Caco-2 (cell line): ENCODE results near the gene DPY19L1. TPM values are rescaled to one million over a fixed set of nuclear protein-coding genes. Genes with fewer than 3 reads are reported as not detected.
A peak's percentile ranks its signal among the peaks of the same experiment; 100 is the strongest.
"Not testable (repeated sequence)": the region's sequence is repeated elsewhere in the genome, so short reads cannot be mapped to it uniquely, and the experiment has no call there.

Source experiments
- BruUV-seq: library from RNA; stranded (reverse); fragments of 400-500 nt; replicated peaks from 2 replicates; lab custom pipeline; 2021; lab: Mats Ljungman, UMichigan
- CTCF ChIA-PET: fragments of 300-600 bp; sonication (Branson Sonifier 250); formaldehyde crosslinking; loops from one replicate; lab custom pipeline; 2022; ENCODE audit warnings: antibody characterized with exemption; lab: Charles Lee
- POLR2A ChIA-PET: fragments of 300-600 bp; sonication (Branson Sonifier 250); formaldehyde crosslinking; loops from one replicate; lab custom pipeline; 2022; ENCODE audit warnings: antibody characterized with exemption; lab: Charles Lee
- DNase-seq, 2 experiments: peaks; one replicate each; pipeline versions ENCODE4 v3.0.0 to v3.0.0-alpha.2; 2020 to 2022
- H3K27me3 ChIP-seq: replicated peaks from 2 replicates; pipeline ENCODE4 v1.6.0; 2011; ENCODE audit warnings: low read length; ENCODE audit not compliant: control insufficient read depth, insufficient read depth
- H3K36me3 ChIP-seq: 2 replicates; pipeline ENCODE4 v1.5.1; 2011; ENCODE audit warnings: low read length; ENCODE audit not compliant: control insufficient read depth, insufficient read depth
- H3K4me1 ChIP-seq: fragments of 250-450 bp; sonication (Bioruptor Pico); 2 replicates; pipeline ENCODE4 v1.5.1; 2020; ENCODE audit warnings: mild to moderate bottlenecking
- H3K4me3 ChIP-seq: 2 replicates; pipeline ENCODE4 v1.5.1; 2011; ENCODE audit warnings: low read depth, mild to moderate bottlenecking, control low read depth, low read length
- H3K9me3 ChIP-seq: fragments of 250-450 bp; sonication (Bioruptor Pico); 2 replicates; pipeline ENCODE4 v1.5.1; 2020; ENCODE audit warnings: mild to moderate bottlenecking, moderate library complexity
- H3K27ac Mint-ChIP-seq: one replicate; pipeline ENCODE4 v1.8.0; 2022; ENCODE audit warnings: mixed read lengths; ENCODE audit not compliant: unreplicated experiment
- H3K27me3 Mint-ChIP-seq: one replicate; pipeline ENCODE4 v1.8.0; 2022; ENCODE audit warnings: mixed read lengths; ENCODE audit not compliant: insufficient read depth, unreplicated experiment
- H3K36me3 Mint-ChIP-seq: one replicate; pipeline ENCODE4 v1.8.0; 2022; ENCODE audit warnings: mild to moderate bottlenecking, mixed read lengths; ENCODE audit not compliant: insufficient read depth, unreplicated experiment
- H3K4me1 Mint-ChIP-seq: one replicate; pipeline ENCODE4 v1.8.0; 2022; ENCODE audit warnings: low read depth, mixed read lengths; ENCODE audit not compliant: unreplicated experiment
- H3K4me3 Mint-ChIP-seq: one replicate; pipeline ENCODE4 v1.8.0; 2022; ENCODE audit warnings: mild to moderate bottlenecking, moderate library complexity, mixed read lengths; ENCODE audit not compliant: unreplicated experiment
- H3K9me3 Mint-ChIP-seq: one replicate; pipeline ENCODE4 v1.8.0; 2022; ENCODE audit warnings: mixed read lengths; ENCODE audit not compliant: unreplicated experiment
- intact Hi-C: fragments of 100-400 bp; cut with micrococcal nuclease; formaldehyde crosslinking; loops from one replicate; pipeline ENCODE4 v1.10.0; 2022; ENCODE audit not compliant: unreplicated experiment
- total RNA-seq: library from RNA; stranded (reverse); gene quantifications from 2 replicates; pipeline ENCODE4 v1.2.3, GENCODE V29; 2022
- TF ChIP-seq, protein P1 (sequence below), 2 experiments: fragments of 200-600 bp in 1 of 2; IDR thresholded peaks; 1 replicate in 1 of 2; 2 replicates in 1 of 2; pipeline versions ENCODE4 v1.5.1 to v1.8.0; 2011 to 2022; ENCODE audit warnings: antibody characterized with exemption in 1 of 2, control low read depth in 1 of 2, inconsistent platforms in 1 of 2, low read depth in 1 of 2, low read length in 1 of 2, mild to moderate bottlenecking in 1 of 2, moderate library complexity in 1 of 2; ENCODE audit not compliant: insufficient read depth in 1 of 2, severe bottlenecking in 1 of 2, unreplicated experiment in 1 of 2

Gene DPY19L1
- total RNA-seq, 1 experiment from 2014 or later = 12.9 TPM

DNA sequence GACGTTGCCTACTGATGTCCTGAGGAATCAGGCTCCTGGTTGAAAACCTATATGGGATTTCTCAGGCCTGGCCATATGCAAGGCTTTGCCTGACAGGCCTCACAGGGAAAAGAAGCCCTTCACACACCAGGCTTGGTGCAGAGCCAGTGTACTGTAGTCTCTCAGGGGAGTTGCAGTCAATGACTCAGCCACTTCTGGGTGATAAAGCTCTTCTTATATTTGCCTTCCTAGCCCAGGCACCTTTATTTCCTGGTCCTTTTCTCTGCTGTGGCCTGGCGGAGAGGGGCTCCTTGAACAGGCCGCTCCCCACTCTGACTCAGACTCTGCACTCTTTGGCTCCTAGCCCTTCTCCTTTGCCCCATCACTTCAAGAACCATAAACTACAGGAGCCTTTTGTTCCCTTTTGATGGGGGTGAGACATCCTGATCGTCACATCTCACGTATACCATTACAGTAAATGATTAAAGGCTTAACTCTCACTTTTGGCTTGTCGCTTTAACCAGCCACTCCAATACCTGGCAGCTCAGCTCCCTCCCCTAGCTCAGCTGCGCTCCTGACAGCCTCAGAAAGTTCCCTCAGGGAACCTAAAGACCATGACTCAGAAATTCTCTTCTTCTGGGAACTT, 33.5 kb downstream of the DPY19L1 start:
- no peak overlapping the region for H3K4me3 Mint-ChIP-seq
- no TSS peak for BruUV-seq
- peak overlapping the region; percentile 50 for H3K27ac Mint-ChIP-seq
- TF ChIP-seq, protein P1, sequence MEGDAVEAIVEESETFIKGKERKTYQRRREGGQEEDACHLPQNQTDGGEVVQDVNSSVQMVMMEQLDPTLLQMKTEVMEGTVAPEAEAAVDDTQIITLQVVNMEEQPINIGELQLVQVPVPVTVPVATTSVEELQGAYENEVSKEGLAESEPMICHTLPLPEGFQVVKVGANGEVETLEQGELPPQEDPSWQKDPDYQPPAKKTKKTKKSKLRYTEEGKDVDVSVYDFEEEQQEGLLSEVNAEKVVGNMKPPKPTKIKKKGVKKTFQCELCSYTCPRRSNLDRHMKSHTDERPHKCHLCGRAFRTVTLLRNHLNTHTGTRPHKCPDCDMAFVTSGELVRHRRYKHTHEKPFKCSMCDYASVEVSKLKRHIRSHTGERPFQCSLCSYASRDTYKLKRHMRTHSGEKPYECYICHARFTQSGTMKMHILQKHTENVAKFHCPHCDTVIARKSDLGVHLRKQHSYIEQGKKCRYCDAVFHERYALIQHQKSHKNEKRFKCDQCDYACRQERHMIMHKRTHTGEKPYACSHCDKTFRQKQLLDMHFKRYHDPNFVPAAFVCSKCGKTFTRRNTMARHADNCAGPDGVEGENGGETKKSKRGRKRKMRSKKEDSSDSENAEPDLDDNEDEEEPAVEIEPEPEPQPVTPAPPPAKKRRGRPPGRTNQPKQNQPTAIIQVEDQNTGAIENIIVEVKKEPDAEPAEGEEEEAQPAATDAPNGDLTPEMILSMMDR (IDR thresholded peaks at IDR 0.05; ENCODE audit: insufficient read depth in 1 of 2, low read depth in 1 of 2, low read length in 1 of 2, severe bottlenecking in 1 of 2, unreplicated experiment in 1 of 2) = no peak
- ChIA-PET CTCF (interaction anchor here (0.7 kb wide), 1 partner anchor 238 kb away, joined by 3 read pairs; no protein-coding TSS in a partner anchor), POLR2A (no interaction called here)
- H3K27me3 ChIP-seq = no peaks in the 10 kb centered on the region
- H3K4me1 Mint-ChIP-seq = peaks cover 9% of the 10 kb centered on the region
- peak; percentile 23 to 61 for DNase-seq
- no peak overlapping the region for H3K4me3 ChIP-seq
- H3K36me3 Mint-ChIP-seq = no peaks in the 10 kb centered on the region
- H3K27me3 Mint-ChIP-seq = no peaks in the 10 kb centered on the region
- peaks cover 8% of the 10 kb centered on the region; the same call in 1 of the 2 replicates for H3K4me1 ChIP-seq
- H3K9me3 ChIP-seq = no peaks in the 10 kb centered on the region
- no peaks in the 10 kb centered on the region for H3K9me3 Mint-ChIP-seq
- no peaks in the 10 kb centered on the region for H3K36me3 ChIP-seq
- intact Hi-C loops = no loop called here

DNA sequence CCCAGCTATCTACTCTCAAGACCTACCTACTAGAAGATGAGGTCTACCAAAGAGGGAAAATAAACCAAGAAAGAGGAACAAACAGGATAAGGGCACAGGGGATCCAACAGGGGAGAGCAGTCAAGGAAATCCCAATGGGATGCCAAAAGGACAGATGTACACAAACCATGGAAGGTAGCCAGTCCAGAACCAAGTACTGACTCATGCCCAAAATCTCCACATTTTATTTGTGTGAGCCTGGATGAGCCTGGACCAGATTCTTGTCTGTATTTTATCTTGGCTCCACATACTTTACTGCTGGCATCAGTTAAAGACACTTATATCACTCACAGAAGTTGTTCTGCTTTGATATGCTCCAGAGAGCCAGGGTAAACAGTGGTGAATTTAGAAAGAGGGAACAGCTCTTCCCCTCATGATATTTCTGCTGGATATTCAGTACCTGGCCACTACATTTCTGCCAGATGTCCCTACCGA, 34.1 kb downstream of the DPY19L1 start:
- BruUV-seq, H3K27me3 Mint-ChIP-seq, H3K36me3 Mint-ChIP-seq, H3K4me3 Mint-ChIP-seq, H3K9me3 Mint-ChIP-seq, H3K36me3 ChIP-seq, H3K9me3 ChIP-seq, intact Hi-C loops, DNase-seq, H3K4me1 Mint-ChIP-seq, H3K4me1 ChIP-seq, H3K4me3 ChIP-seq, CTCF ChIA-PET, POLR2A ChIA-PET, H3K27me3 ChIP-seq: not testable (repeated sequence)
- peak overlapping the region; percentile 50 for H3K27ac Mint-ChIP-seq

DNA sequence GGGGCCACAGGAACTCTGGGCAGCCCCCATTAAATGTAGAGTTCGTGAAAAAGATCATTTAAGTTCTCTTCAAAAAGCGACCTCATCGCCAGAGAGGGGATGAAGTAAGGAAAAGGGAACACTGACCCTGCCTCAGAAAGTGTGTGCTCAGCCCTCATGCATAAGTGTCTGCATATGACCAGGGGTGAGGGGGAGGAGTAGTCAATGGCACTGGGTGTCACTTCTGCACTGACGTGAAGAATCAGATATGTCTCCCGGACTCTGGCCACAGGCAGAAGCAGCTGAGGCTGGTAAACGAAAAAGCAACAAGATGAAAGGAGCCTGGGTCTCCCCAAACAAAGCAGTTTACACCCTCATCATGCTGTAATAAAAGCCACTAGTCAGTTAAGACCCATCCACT, 39.0 kb downstream of the DPY19L1 start:
- POLR2A ChIA-PET, H3K27ac Mint-ChIP-seq, intact Hi-C loops: not testable (repeated sequence)

DNA sequence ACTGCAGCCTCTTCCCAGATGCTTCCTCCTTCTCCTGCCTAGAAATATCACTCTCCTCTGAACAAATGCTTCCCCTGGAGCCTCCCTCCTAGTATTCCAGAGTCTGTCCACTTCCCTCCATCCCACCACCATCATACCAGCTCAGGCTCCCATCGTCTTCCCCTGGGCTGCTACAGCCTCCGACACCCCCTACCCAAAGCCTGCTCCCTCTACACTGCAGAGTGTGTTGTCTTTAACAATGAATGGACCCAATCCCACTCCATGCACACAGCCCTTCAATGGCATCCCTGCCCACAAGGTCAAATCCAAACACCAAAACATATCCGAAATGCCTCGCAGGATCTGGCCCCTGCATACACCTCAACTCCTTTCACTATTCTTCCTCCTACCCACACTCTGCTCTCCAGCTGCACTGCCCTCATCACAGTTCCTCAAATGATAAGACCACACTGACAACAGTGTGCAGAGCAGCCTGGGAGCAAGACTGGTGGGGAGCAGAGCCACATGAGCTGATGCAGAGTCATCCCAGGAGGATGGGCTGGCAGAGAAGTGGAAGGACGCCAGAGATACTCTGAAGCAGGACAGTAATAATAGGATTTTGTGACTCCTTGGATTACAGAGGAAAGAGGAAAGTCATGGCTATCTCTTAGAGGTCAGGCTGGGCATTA, 40.7 kb downstream of the DPY19L1 start:
- H3K9me3 ChIP-seq, BruUV-seq, H3K4me3 Mint-ChIP-seq, H3K27ac Mint-ChIP-seq, H3K4me3 ChIP-seq, H3K4me1 Mint-ChIP-seq, H3K9me3 Mint-ChIP-seq, H3K36me3 ChIP-seq, POLR2A ChIA-PET, H3K27me3 ChIP-seq, CTCF ChIA-PET, H3K27me3 Mint-ChIP-seq, H3K36me3 Mint-ChIP-seq, H3K4me1 ChIP-seq, intact Hi-C loops, DNase-seq: not testable (repeated sequence)

More for the DNA sequence above, 39.0 kb downstream of the DPY19L1 start:
- H3K4me3 ChIP-seq, H3K4me3 Mint-ChIP-seq, H3K27me3 Mint-ChIP-seq, H3K4me1 Mint-ChIP-seq, DNase-seq, H3K27me3 ChIP-seq, H3K36me3 ChIP-seq, H3K9me3 Mint-ChIP-seq, H3K9me3 ChIP-seq, H3K4me1 ChIP-seq, CTCF ChIA-PET, H3K36me3 Mint-ChIP-seq, BruUV-seq: not testable (repeated sequence)
